HG02588 (cell line): ENCODE results near the gene PIK3C2G.
"Not testable (repeated sequence)": the region's sequence is repeated elsewhere in the genome, so short reads cannot be mapped to it uniquely, and the experiment has no call there.

Experiments used
- ATAC-seq: cut with Tn5 transposase; IDR thresholded peaks from one replicate; pipeline ENCODE4 v1.9.1; 2021; ENCODE audit warnings: mild to moderate bottlenecking, moderate library complexity; ENCODE audit not compliant: unreplicated experiment

The PIK3C2G gene, protein sequence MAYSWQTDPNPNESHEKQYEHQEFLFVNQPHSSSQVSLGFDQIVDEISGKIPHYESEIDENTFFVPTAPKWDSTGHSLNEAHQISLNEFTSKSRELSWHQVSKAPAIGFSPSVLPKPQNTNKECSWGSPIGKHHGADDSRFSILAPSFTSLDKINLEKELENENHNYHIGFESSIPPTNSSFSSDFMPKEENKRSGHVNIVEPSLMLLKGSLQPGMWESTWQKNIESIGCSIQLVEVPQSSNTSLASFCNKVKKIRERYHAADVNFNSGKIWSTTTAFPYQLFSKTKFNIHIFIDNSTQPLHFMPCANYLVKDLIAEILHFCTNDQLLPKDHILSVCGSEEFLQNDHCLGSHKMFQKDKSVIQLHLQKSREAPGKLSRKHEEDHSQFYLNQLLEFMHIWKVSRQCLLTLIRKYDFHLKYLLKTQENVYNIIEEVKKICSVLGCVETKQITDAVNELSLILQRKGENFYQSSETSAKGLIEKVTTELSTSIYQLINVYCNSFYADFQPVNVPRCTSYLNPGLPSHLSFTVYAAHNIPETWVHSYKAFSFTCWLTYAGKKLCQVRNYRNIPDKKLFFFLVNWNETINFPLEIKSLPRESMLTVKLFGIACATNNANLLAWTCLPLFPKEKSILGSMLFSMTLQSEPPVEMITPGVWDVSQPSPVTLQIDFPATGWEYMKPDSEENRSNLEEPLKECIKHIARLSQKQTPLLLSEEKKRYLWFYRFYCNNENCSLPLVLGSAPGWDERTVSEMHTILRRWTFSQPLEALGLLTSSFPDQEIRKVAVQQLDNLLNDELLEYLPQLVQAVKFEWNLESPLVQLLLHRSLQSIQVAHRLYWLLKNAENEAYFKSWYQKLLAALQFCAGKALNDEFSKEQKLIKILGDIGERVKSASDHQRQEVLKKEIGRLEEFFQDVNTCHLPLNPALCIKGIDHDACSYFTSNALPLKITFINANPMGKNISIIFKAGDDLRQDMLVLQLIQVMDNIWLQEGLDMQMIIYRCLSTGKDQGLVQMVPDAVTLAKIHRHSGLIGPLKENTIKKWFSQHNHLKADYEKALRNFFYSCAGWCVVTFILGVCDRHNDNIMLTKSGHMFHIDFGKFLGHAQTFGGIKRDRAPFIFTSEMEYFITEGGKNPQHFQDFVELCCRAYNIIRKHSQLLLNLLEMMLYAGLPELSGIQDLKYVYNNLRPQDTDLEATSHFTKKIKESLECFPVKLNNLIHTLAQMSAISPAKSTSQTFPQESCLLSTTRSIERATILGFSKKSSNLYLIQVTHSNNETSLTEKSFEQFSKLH (N-terminal part only)

GRCh38 chr12:18261273-18261672 is at the start of gene PIK3C2G:
PIK3C2G (plus strand) TSS chr12:18261518; CDS start chr12:18282082, 20,564 bp downstream.
- ATAC-seq: no peak

GRCh38 chr12:18217966-18218365 is 43.4 kb upstream of the PIK3C2G start:
- ATAC-seq: no peak

- no peak for ATAC-seq
These were observed 39.6 kb upstream of the PIK3C2G start for GRCh38 chr12:18221726-18222125.

GRCh38 chr12:18222699-18223098 is 38.6 kb upstream of the PIK3C2G start:
- no peak for ATAC-seq

- ATAC-seq: no peak
These were observed 36.6 kb upstream of the PIK3C2G start for GRCh38 chr12:18224745-18225144.

DNA sequence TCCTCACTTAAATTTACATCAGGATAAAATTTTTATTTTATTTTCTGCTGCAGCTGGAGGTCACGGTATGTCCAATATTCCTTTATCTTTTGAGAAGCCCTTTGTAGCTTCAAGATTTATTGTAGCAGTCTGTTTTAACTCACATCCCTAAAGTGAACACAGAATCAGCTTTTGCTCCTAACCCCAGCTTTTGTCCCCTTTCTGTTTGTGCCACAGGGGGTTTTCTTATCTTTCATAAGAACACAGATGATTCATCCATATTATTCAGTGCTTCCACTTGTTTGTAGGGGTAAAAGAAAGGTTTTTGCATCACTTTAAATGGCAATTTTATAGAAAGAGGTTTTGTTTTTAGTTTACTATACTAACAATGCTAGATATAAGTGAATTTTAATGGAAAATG is 21.8 kb upstream of the PIK3C2G start:
- no peak for ATAC-seq

- ATAC-seq: no peak
These were observed 18.8 kb upstream of the PIK3C2G start for GRCh38 chr12:18242380-18243089.

DNA sequence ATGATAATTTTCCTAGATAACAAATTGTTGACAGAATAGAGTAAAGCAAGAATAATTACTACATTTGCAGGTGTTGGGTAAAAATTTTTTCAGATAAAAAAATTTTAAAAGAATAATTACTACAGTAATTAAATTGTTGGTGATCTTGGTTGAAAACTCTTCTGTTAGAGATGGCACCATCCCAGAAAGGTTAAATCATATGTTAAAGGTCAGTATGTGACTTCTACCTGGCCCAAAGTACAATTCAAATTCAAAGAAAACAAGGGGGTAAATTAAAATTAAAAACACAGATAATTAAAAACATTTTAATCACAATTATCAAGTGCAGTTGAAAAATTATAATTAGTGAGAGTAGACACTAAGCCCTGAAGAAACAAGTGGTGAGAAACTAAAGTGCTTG is 18.1 kb upstream of the PIK3C2G start:
- no peak for ATAC-seq

DNA sequence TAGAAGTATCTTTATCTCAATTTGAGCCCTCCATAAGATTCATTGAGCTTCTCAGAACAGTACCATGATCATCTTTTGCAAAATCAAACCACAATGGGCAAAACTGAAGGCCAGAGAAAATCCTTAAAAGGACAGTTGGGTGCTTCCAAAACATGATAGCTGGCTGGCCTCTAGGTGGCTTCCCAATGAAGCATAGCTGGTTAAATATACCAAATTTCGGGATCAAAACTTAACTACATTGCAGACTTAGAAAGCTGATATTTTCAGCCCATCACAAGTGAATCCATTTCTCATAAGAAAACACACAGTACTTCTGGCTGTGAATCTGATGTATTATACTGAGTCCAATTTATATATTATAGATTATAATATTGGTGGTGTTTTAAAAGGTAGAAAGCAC is 15.3 kb upstream of the PIK3C2G start:
- ATAC-seq: no peak

DNA sequence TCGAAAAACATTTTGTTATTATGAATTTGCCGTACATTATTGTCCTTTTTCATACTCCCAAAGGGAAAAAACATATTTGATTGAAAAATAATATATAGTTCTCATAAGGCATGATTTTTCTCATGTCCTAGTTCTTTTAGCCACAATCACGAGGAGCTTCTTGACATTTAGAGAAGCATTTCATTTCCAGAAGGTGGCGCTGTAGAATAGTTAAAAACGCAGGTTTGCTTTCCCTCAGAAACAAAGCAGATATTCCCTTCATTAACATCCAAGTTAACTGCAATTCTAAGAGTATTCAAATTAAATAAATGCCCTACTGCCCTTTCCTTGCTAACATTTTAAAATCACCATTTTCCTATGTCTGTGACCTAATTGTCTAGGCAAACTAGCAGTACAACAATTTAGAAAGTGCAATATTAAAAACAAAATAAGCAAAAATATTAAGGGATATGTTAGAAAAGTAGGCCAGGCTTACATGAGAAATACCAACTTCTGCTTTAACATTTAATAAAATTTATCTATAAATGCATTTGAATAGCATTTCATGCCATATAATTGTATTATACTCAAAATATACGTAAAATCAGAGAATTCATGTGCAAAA is 10.9 kb upstream of the PIK3C2G start:
- ATAC-seq: no peak

DNA sequence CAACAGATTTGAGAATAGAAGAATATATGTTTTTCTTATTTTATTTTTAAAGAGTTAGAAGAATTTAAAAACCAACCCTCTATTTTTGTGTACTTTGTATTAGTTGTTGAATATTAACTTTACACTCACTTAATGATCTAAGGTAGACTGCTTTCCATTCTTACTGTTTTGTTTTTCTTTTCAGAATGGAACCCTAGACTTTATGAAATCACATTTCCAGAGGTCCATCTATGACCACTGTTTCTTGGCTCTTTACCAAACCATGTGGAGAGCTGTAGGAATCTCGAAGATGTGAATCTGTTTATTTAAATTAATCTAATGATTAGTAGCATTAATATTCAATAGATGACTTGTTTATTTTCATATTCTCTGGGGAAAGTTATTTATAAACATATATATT is 7.2 kb upstream of the PIK3C2G start:
- ATAC-seq: no peak

DNA sequence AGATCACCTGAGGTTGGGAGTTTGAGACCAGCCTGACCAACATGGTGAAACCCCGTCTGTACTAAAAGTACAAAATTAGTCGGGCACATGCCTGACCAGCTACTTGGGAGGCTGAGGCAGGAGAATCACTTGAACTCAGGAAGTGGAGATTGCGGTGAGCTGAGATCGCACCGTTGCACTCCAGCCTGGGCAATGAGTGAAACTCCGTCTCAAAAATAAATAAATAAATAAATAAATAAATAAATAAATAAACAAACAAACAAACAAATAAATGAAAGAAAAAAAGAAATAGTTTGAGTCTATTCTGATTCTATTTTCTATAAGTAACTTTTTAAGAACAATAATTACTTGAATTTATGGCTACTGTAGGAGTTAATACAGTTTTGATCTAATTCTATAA is 6.3 kb upstream of the PIK3C2G start:
- not testable (repeated sequence) for ATAC-seq

DNA sequence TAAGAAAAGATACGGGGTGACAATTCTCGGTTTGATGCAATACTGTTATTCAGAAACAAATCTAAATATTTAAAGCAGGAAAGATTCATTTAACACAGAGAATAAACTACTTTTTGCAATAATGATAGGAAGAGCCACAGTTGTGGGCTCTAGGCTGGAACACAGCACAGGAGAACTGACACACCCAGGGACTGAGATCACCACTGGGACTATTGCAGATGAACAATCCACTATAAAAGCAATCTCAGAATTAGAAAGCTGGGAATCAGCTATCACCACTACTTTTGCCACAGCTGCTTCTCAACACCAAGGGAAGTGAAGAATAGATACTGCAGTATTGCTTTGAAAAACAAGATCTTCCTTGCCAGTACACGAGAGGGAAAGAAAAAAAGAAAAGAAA is 4.1 kb upstream of the PIK3C2G start:
- no peak for ATAC-seq

GRCh38 chr12:18258929-18259328 is 2.4 kb upstream of the PIK3C2G start:
- ATAC-seq: no peak

DNA sequence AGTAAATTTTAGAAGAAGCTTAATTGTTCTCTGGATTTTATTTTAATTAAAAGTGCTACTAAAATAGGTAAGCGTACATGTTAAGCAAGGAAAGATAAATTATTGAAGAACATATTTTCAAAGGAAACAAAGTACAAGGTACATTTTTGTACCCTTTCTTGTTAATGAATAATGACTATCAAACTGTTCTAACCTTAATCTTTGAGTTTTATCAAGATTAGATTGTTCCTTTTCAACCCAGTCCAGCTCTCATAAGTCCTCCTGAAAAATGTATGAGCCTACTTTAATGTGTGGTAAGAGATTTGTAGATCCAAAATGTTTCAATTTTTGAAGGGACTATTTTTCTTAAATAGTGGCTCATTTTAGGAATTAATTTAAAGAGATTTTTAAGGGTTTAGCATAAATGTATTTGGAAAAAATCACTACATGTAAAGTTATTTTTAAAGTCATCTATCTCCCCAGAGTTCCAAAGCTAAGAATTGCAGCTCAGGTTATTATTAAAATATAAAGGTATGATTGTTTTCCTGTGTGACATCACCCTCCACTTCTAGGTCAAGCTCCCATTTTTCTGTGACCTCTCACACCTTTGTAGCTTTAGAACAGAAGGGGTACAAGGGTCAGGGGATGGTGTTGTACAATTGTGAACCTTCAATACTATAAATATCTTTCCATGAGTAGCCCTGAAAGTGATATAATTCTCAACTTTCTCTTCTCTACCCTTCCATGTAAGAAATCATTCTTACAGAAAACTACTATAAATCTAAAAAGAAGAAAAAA is 1.2 kb upstream of the PIK3C2G start:
- ATAC-seq: no peak

- no peak for ATAC-seq
These were observed 588 bp downstream of the PIK3C2G start for GRCh38 chr12:18261906-18262305.

GRCh38 chr12:18262514-18262913 is 1.2 kb downstream of the PIK3C2G start:
- no peak for ATAC-seq

- no peak for ATAC-seq
These were observed 3.3 kb downstream of the PIK3C2G start for GRCh38 chr12:18264581-18265075.

DNA sequence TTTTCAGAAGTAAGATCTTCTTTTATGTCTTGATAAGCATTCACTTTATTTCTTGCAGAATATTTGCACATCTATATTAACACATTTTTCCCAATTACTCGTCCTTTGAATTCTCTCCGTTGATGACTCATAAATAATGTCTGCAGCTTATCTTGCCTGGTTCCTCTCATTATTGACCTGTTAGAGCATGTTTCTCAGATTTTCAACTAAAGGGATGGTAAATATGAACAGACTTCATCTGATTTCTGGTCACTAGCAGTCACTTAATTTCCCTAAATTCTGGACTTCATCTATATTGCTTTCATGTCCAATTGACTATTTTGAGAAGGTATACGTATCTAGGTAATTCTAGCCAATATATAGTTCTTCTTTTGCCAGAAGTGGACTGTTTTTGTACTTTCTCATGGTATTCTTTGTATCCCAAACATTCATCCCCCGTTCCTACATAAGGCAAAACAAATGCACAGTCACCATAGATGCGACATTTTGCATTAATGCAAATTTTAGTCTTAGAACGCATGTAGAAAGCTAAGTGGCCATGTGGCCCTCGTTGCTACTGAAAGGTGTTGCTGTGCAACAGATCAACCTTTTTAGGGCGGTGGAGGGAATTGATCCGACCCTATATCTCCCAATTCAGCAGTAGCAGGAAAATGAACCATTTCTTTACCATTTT is 6.2 kb downstream of the PIK3C2G start:
- no peak for ATAC-seq
